ENCODE results near the gene ZFAND3. TPM values are rescaled to one million over a fixed set of nuclear protein-coding genes. Genes with fewer than 3 reads are reported as not detected.

ZFAND3 gene
- total RNA-seq, 2 experiments from 2014 or later: 8.3 to 33.8 TPM

DNA sequence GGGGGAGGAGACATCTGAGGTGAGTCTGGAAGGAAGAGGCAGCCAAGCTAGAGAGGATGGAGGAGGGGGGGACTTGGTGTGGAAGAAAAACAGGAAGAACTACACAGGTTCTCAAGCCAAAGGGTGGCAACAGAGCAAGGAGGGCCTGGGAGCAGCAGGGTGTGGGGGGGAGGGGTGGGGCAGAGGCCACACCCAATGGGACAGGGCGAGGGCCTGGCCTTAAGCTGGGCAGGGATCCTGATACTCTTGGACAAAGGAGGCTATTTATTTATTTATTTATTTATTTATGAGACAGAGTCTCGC lies 359.0 kb downstream of the ZFAND3 start:
- CTCF ChIA-PET (ENCODE audit: unreplicated experiment): no interaction called here
- Histone ChIP-seq H3K36me3 (ENCODE audit: insufficient read depth, low read length) (no peaks in the 10 kb centered on the region), H3K4me1 (ENCODE audit: insufficient read depth, low read length, poor library complexity, severe bottlenecking) (no peaks in the 10 kb centered on the region), H3K79me2 (ENCODE audit: insufficient read depth, low read depth, low read length) (no peaks in the 10 kb centered on the region), H4K20me1 (ENCODE audit: insufficient read depth, low read length) (no peaks in the 10 kb centered on the region), H3K9me3 (ENCODE audit: low read length) (no peaks in the 10 kb centered on the region), H3K27ac (ENCODE audit: low read depth, low read length, poor library complexity, severe bottlenecking) (no peak overlapping the region), H2AFZ (ENCODE audit: low read length) (no peak overlapping the region), H3K9me2 (ENCODE audit: insufficient read depth, low read length) (no peaks in the 10 kb centered on the region), H3K4me2 (ENCODE audit: low read length) (no peak overlapping the region), H3K4me3 (ENCODE audit: low read depth, low read length, poor library complexity, severe bottlenecking) (no peak overlapping the region)
- POLR2A ChIA-PET: no interaction called here
- BruUV-seq (replicated peaks): no TSS peak
- no peak for TF ChIP-seq EZH2phosphoT487 (IDR thresholded peaks at IDR 0.05; ENCODE audit: borderline replicate concordance, low read depth, low read length)
- TF ChIP-seq CTCF (conservative IDR thresholded peaks at IDR 0.05; ENCODE audit: low read length): no peak
- DNase-seq (ENCODE audit: low spot score): no peak
- intact Hi-C loops (cut with micrococcal nuclease; ENCODE audit: unreplicated experiment): no loop called here

DNA sequence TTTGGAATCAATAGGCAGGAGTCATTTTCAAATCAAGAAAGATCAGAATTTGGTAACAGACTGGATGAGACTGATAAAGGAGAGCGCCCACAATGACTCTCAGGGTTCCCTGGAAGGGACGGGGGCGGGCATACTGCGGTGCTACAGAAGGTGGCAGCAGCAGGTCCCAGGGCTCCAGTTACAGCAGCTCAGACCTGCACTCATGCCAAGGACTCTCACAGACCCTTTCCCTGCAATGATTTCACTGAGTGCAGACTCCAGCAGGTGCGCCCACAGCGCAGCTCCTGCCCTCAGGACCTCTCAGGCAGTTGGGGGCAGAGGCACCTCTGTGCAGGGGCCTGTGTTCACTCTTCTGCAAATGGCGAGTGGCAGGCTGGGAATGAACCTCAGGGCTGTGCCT lies 359.8 kb downstream of the ZFAND3 start:
- H3K79me2 ChIP-seq (ENCODE audit: insufficient read depth, low read depth, low read length): no peaks in the 10 kb centered on the region
- no peak overlapping the region for H3K4me2 ChIP-seq (ENCODE audit: low read length)
- H3K27ac ChIP-seq (ENCODE audit: low read depth, low read length, poor library complexity, severe bottlenecking): no peak overlapping the region
- H3K9me2 ChIP-seq (ENCODE audit: insufficient read depth, low read length): no peaks in the 10 kb centered on the region
- ChIA-PET CTCF (ENCODE audit: unreplicated experiment) (no interaction called here), POLR2A (no interaction called here)
- H3K9me3 ChIP-seq (ENCODE audit: low read length): no peaks in the 10 kb centered on the region
- intact Hi-C loops (cut with micrococcal nuclease; ENCODE audit: unreplicated experiment): no loop called here
- H3K36me3 ChIP-seq (ENCODE audit: insufficient read depth, low read length): no peaks in the 10 kb centered on the region
- BruUV-seq (replicated peaks): no TSS peak
- DNase-seq (ENCODE audit: low spot score): no peak
- H3K4me3 ChIP-seq (ENCODE audit: low read depth, low read length, poor library complexity, severe bottlenecking): no peak overlapping the region
- no peak for TF ChIP-seq CTCF (conservative IDR thresholded peaks at IDR 0.05; ENCODE audit: low read length)
- TF ChIP-seq EZH2phosphoT487 (IDR thresholded peaks at IDR 0.05; ENCODE audit: borderline replicate concordance, low read depth, low read length): no peak
- H3K4me1 ChIP-seq (ENCODE audit: insufficient read depth, low read length, poor library complexity, severe bottlenecking): no peaks in the 10 kb centered on the region
- no peak overlapping the region for H2AFZ ChIP-seq (ENCODE audit: low read length)
- H4K20me1 ChIP-seq (ENCODE audit: insufficient read depth, low read length): no peaks in the 10 kb centered on the region

DNA sequence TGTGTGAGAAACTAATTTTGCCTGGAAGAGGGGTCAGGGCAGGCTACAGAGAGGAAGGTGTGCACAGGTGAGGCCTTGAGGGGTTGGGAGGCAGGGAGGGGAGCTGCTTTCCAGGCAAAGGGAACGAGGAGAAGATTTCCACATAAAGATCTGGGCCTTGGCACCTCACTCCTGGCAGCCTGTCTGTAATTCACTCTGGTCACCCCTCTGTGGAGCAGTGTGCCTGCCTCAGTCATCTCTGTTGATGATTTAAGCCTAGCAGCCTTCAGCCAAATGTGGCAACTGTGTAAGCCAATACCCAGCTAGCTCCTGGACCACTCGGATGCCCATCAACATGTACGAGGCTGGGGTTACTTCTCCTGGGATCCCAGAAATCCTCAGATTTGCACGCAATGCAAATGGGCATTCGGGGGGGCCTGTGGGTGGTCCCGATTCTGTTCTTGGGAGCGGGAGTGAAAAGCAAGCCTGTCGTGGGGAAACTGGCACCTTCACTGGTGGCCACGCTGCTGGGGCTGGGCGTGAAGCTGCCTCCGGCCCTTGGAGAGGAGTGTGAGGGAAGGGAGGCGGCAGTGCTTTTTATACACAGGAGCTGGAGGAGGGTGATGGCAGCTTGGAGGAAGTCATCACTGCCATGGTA lies 360.4 kb downstream of the ZFAND3 start:
- no peak for TF ChIP-seq EZH2phosphoT487 (IDR thresholded peaks at IDR 0.05; ENCODE audit: borderline replicate concordance, low read depth, low read length)
- no peak for TF ChIP-seq CTCF (conservative IDR thresholded peaks at IDR 0.05; ENCODE audit: low read length)
- no peak overlapping the region for H3K4me2 ChIP-seq (ENCODE audit: low read length)
- H3K36me3 ChIP-seq (ENCODE audit: insufficient read depth, low read length): no peaks in the 10 kb centered on the region
- DNase-seq (ENCODE audit: low spot score): no peak
- no peaks in the 10 kb centered on the region for H3K9me3 ChIP-seq (ENCODE audit: low read length)
- no peaks in the 10 kb centered on the region for H3K9me2 ChIP-seq (ENCODE audit: insufficient read depth, low read length)
- no peak overlapping the region for H2AFZ ChIP-seq (ENCODE audit: low read length)
- H3K27ac ChIP-seq (ENCODE audit: low read depth, low read length, poor library complexity, severe bottlenecking): no peak overlapping the region
- ChIA-PET CTCF (ENCODE audit: unreplicated experiment) (no interaction called here), POLR2A (no interaction called here)
- intact Hi-C loops (cut with micrococcal nuclease; ENCODE audit: unreplicated experiment): no loop called here
- H3K79me2 ChIP-seq (ENCODE audit: insufficient read depth, low read depth, low read length): no peaks in the 10 kb centered on the region
- H3K4me1 ChIP-seq (ENCODE audit: insufficient read depth, low read length, poor library complexity, severe bottlenecking): no peaks in the 10 kb centered on the region
- no peaks in the 10 kb centered on the region for H4K20me1 ChIP-seq (ENCODE audit: insufficient read depth, low read length)
- BruUV-seq (replicated peaks): no TSS peak
- H3K4me3 ChIP-seq (ENCODE audit: low read depth, low read length, poor library complexity, severe bottlenecking): no peak overlapping the region

All from OCI-LY7 (cell line).